ENCODE measurements around the gene RFX2. TPM values are rescaled to one million over a fixed set of nuclear protein-coding genes. Genes with fewer than 3 reads are reported as not detected.

Gene RFX2
- total RNA-seq, 4 donors from 2014 or later, result 0.31 to 10.5 (median 2.2) TPM

DNA sequence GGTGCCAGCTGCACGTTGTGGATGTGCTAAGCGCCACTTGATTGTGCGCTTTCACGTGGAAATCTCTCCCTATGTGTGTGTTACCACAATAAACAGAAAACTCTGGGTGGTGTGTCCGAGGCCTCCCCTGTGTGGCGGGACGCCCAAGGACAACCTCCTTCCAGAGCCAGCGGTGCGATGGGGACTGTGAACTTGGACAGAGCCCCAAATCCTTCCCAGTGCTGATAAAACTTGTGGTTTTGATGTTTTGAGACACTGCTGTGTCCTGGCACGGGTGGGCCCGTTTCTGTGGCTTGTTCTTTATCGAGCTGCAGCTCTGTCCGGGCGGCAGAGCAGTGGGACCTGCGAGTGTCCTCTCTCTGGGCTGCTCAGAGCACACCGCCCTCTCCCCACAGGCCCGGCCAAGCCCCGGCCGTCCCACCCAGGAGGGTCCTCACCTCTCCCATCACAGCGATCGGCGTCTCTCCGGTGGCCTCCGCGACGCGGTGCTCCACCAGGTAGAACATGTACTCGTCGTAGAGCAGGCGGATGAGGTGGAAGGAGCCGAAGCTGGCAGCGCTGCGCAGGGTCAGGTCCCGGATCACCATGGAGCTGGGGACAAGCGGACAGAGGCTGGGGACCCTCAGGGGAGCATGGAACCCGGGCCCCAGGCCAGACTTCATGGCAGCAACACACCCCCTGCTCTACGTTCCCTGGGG is 113.5 kb downstream of the RFX2 start:
- intact Hi-C loops (cut with DNase I; ENCODE audit: low total_unique reads), result no loop called here
- Histone ChIP-seq H3K4me1 (peaks cover 0 to 3% of the 10 kb centered on the region in 2 donors), H3K9me3 (no peaks in the 10 kb centered on the region), H3K4me3 (no peak overlapping the region), H3K27me3 (peaks cover 0 to 3% (median 0%) of the 10 kb centered on the region in 3 donors), H3K36me3 (no peaks in the 10 kb centered on the region), H3K27ac (no peak overlapping the region)
- ATAC-seq (no peak), DNase-seq (no peak)
- in situ Hi-C loops (cut with MboI; ENCODE audit: low sequenced_read_pairs in 4 of 4), result no loop called here
- TF ChIP-seq, protein P1, sequence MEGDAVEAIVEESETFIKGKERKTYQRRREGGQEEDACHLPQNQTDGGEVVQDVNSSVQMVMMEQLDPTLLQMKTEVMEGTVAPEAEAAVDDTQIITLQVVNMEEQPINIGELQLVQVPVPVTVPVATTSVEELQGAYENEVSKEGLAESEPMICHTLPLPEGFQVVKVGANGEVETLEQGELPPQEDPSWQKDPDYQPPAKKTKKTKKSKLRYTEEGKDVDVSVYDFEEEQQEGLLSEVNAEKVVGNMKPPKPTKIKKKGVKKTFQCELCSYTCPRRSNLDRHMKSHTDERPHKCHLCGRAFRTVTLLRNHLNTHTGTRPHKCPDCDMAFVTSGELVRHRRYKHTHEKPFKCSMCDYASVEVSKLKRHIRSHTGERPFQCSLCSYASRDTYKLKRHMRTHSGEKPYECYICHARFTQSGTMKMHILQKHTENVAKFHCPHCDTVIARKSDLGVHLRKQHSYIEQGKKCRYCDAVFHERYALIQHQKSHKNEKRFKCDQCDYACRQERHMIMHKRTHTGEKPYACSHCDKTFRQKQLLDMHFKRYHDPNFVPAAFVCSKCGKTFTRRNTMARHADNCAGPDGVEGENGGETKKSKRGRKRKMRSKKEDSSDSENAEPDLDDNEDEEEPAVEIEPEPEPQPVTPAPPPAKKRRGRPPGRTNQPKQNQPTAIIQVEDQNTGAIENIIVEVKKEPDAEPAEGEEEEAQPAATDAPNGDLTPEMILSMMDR (IDR thresholded peaks at IDR 0.05 in 4 of 5, conservative IDR thresholded peaks at IDR 0.05 in 1 of 5), result no peak
- TF ChIP-seq POLR2A (IDR thresholded peaks at IDR 0.05), result no peak

DNA sequence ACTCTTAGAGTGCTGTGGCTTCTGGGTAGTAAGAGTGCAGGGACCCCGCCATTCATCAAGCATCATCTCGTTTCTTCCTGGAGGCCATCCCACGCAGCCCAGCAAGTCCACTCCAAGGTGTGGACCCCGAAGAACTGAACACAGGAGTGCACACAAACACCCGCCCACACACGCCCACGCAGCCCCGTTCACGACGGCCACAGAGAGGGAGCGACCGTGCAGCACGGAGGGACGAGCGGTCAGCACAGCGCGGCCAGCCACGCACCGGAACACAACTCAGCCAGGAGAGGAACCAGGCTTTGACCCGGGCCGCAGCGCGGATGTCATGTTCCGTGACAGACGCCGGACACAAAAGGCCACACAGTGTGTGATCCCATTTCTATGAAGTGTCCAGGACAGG is 114.2 kb downstream of the RFX2 start:
- intact Hi-C loops (cut with DNase I; ENCODE audit: low total_unique reads), result no loop called here
- H3K27me3 ChIP-seq, result peaks cover 0 to 3% (median 0%) of the 10 kb centered on the region in 3 donors

DNA sequence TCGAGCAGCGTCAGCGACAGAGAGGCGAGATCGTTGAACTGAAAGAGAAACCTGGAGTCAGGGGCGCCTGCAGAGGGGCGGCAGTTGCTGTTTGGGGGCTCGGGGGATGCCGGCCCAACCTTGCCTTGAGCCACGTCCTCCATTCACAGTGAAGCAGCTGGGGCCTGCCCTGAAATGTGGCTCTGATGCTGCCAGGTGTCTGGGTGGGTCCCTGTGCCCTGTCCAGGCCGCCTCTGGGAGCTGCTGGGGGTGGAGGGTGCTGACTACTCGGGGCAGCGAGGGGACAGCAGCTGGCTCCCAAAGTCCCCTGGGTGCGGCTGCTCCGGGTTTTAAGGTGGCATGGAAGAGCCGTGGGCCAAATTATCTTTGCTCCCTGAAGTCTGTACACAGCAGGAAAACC is 114.7 kb downstream of the RFX2 start:
- no peak for ATAC-seq
- H3K4me1 ChIP-seq, result peaks cover 0 to 3% of the 10 kb centered on the region in 2 donors
- DNase-seq, result no peak
- H3K27me3 ChIP-seq, result peaks cover 0 to 3% (median 0%) of the 10 kb centered on the region in 3 donors
- intact Hi-C loops (cut with DNase I; ENCODE audit: low total_unique reads), result no loop called here
- in situ Hi-C loops (cut with MboI; ENCODE audit: low sequenced_read_pairs in 4 of 4), result no loop called here
- H3K4me3 ChIP-seq, result no peak overlapping the region
- TF ChIP-seq, protein P1 (IDR thresholded peaks at IDR 0.05 in 4 of 5, conservative IDR thresholded peaks at IDR 0.05 in 1 of 5), result no peak
- no peak for TF ChIP-seq POLR2A (IDR thresholded peaks at IDR 0.05)
- no peaks in the 10 kb centered on the region for H3K36me3 ChIP-seq
- H3K27ac ChIP-seq, result no peak overlapping the region
- no peaks in the 10 kb centered on the region for H3K9me3 ChIP-seq

More for the DNA sequence above, 114.2 kb downstream of the RFX2 start:
- TF ChIP-seq POLR2A (IDR thresholded peaks at IDR 0.05), result no peak
- TF ChIP-seq, protein P1 (IDR thresholded peaks at IDR 0.05 in 4 of 5, conservative IDR thresholded peaks at IDR 0.05 in 1 of 5), result no peak
- Histone ChIP-seq H3K4me1 (peaks cover 0 to 3% of the 10 kb centered on the region in 2 donors), H3K9me3 (no peaks in the 10 kb centered on the region), H3K36me3 (no peaks in the 10 kb centered on the region), H3K27ac (no peak overlapping the region), H3K4me3 (no peak overlapping the region)
- DNase-seq (no peak), ATAC-seq (no peak)
- in situ Hi-C loops (cut with MboI; ENCODE audit: low sequenced_read_pairs in 4 of 4), result no loop called here

DNA sequence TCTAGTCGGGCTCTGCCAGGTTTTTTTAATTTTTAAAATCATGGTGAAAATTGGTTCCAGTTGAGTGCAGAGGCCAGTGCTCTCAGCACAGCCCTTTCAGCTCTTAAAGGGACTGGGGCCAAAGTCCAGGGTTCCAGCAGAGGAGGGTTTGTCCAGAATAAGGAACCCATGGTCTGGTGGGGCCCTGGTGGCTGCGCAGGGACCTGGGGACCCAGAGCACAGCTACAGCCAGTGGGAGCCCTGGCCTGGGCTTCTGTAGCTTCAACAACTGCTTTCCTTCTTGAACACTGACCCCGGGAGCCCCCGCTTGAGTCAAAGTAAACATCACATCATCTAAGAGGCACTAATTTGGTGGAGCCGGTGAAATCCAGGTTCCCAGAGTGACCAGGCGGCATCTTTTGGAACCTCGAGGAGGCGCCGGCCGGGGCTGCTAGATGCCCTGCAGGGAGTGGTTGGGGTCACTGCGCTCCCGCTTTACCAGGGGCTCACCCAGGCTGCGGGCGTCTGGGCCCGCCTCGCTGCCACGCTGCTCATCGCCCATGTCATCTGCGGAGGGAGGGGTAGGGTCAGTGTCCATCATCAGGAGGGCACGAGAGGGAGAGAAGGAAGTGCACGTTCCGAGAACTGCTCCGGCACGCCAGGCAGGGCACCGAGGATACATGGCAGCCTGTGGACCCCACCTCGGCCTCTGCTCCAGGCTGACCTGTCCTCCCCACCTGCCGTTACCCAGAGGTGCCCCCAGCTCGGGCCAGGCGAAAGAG is 115.7 kb downstream of the RFX2 start:
- peaks cover 0 to 3% of the 10 kb centered on the region in 2 donors for H3K4me1 ChIP-seq
- no peak overlapping the region for H3K4me3 ChIP-seq
- H3K9me3 ChIP-seq, result no peaks in the 10 kb centered on the region
- TF ChIP-seq, protein P1 (IDR thresholded peaks at IDR 0.05 in 4 of 5, conservative IDR thresholded peaks at IDR 0.05 in 1 of 5), result no peak
- no peak for TF ChIP-seq POLR2A (IDR thresholded peaks at IDR 0.05)
- in situ Hi-C loops (cut with MboI; ENCODE audit: low sequenced_read_pairs in 4 of 4), result no loop called here
- no peak overlapping the region for H3K27ac ChIP-seq
- no peaks in the 10 kb centered on the region for H3K36me3 ChIP-seq
- H3K27me3 ChIP-seq, result peaks cover 0 to 3% (median 0%) of the 10 kb centered on the region in 3 donors
- intact Hi-C loops (cut with DNase I; ENCODE audit: low total_unique reads), result no loop called here
- DNase-seq (no peak), ATAC-seq (no peak)

Data from gastrocnemius medialis (tissue), 4 donors.